ENCODE results near the gene POLDIP2. TPM values are rescaled to one million over a fixed set of nuclear protein-coding genes. Genes with fewer than 3 reads are reported as not detected.

Gene POLDIP2
- total and polyA plus RNA-seq, 2 of the 13 experiments (the other 11 are each of a cell fraction or from before 2014, with no cell fraction given): 85.9 to 114 TPM

DNA sequence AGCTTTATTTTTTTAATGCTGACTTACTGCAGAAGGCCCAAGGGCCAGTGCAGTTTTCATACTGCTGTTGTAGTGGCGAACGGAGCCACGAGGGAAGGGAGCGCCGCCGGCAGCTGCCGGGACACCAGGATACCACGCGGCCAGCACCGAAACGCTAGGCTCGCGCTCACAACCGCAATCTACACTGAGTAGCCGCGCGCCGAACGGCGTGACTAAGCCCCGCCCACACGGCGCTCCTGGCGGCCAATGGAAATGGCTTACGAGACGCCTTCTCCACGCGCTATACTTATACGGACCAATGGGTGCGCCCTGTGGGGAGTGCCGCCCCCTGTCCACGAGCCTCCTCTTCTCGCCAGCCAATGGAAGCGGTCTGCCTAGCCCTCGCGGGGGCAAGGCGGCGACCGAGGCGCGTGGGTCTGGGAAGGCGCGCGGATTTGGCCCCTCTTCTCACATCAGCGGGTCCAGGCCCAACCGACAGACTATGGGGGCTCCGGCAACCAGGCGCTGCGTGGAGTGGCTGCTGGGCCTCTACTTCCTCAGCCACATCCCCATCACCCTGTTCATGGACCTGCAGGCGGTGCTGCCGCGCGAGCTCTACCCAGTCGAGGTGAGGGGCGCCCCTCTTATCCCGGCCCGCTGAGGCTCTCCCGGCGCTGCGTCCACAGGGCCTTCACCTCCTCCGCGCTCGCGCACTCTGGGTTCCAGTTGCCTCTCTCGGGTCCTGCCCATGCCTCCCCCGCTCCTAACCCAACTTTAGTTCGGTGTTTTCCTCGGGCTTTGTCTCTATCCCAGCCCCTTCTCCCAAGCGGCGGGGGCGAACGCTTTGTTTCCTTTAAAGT lies 38.3 kb downstream of the POLDIP2 start, which contains the start of gene TMEM97 (continued):
- TF ChIP-seq, protein P1, sequence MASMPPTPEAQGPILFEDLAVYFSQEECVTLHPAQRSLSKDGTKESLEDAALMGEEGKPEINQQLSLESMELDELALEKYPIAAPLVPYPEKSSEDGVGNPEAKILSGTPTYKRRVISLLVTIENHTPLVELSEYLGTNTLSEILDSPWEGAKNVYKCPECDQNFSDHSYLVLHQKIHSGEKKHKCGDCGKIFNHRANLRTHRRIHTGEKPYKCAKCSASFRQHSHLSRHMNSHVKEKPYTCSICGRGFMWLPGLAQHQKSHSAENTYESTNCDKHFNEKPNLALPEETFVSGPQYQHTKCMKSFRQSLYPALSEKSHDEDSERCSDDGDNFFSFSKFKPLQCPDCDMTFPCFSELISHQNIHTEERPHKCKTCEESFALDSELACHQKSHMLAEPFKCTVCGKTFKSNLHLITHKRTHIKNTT (CRISPR knock-in tag; IDR thresholded peaks at IDR 0.05): no peak
- TF ChIP-seq AGO2 (optimal IDR thresholded peaks at IDR 0.05; ENCODE audit: low read depth, low read length) (peak; percentile 0), PRMT3 (CRISPR knock-in tag; IDR thresholded peaks at IDR 0.05; ENCODE audit: borderline replicate concordance, low read depth) (peak; percentile 25; the same call in 1 of the 2 replicates), ZNF619 (CRISPR knock-in tag; IDR thresholded peaks at IDR 0.05) (no peak), ZNF777 (CRISPR knock-in tag; IDR thresholded peaks at IDR 0.05) (peak; percentile 61), NR2C2 (CRISPR knock-in tag; IDR thresholded peaks at IDR 0.05; ENCODE audit: borderline replicate concordance) (peak; percentile 37; the same call in 1 of the 2 replicates), HOXA7 (CRISPR knock-in tag; IDR thresholded peaks at IDR 0.05) (no peak), HOXA5 (CRISPR knock-in tag; IDR thresholded peaks at IDR 0.05) (peak; percentile 72; the same call in 1 of the 2 replicates), KDM1A (CRISPR knock-in tag; IDR thresholded peaks at IDR 0.05) (no peak), BRD4 (CRISPR knock-in tag; IDR thresholded peaks at IDR 0.05) (peak; percentile 78), PAF1 (CRISPR knock-in tag; IDR thresholded peaks at IDR 0.05) (no peak), ZNF337 (CRISPR knock-in tag; IDR thresholded peaks at IDR 0.05; ENCODE audit: borderline replicate concordance, low read depth) (peak; percentile 24; the same call in 1 of the 2 replicates), TOPORS (CRISPR knock-in tag; IDR thresholded peaks at IDR 0.05) (peak; percentile 90; the same call in 1 of the 2 replicates), ZFYVE20 (CRISPR knock-in tag; IDR thresholded peaks at IDR 0.05; ENCODE audit: borderline replicate concordance, low read depth) (no peak), JARID2 (CRISPR knock-in tag; IDR thresholded peaks at IDR 0.05; ENCODE audit: insufficient replicate concordance) (no peak), ZNF615 (CRISPR knock-in tag; IDR thresholded peaks at IDR 0.05; ENCODE audit: borderline replicate concordance) (no peak), HMG20B (CRISPR knock-in tag; conservative IDR thresholded peaks at IDR 0.05) (peak; percentile 34; the same call in 1 of the 2 replicates), PAX8 (CRISPR knock-in tag; IDR thresholded peaks at IDR 0.05; ENCODE audit: borderline replicate concordance) (peak; percentile 27; the same call in 1 of the 2 replicates), GATAD2A (CRISPR knock-in tag; IDR thresholded peaks at IDR 0.05) (peak; percentile 57; the same call in 1 of the 2 replicates), ZNF557 (CRISPR knock-in tag; IDR thresholded peaks at IDR 0.05) (no peak; the same call in 1 of the 2 replicates)
- TF ChIP-seq, protein P2, sequence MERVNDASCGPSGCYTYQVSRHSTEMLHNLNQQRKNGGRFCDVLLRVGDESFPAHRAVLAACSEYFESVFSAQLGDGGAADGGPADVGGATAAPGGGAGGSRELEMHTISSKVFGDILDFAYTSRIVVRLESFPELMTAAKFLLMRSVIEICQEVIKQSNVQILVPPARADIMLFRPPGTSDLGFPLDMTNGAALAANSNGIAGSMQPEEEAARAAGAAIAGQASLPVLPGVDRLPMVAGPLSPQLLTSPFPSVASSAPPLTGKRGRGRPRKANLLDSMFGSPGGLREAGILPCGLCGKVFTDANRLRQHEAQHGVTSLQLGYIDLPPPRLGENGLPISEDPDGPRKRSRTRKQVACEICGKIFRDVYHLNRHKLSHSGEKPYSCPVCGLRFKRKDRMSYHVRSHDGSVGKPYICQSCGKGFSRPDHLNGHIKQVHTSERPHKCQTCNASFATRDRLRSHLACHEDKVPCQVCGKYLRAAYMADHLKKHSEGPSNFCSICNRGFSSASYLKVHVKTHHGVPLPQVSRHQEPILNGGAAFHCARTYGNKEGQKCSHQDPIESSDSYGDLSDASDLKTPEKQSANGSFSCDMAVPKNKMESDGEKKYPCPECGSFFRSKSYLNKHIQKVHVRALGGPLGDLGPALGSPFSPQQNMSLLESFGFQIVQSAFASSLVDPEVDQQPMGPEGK (CRISPR knock-in tag; IDR thresholded peaks at IDR 0.05): peak; percentile 41; the same call in 1 of the 2 replicates
- TF ChIP-seq, protein P3, sequence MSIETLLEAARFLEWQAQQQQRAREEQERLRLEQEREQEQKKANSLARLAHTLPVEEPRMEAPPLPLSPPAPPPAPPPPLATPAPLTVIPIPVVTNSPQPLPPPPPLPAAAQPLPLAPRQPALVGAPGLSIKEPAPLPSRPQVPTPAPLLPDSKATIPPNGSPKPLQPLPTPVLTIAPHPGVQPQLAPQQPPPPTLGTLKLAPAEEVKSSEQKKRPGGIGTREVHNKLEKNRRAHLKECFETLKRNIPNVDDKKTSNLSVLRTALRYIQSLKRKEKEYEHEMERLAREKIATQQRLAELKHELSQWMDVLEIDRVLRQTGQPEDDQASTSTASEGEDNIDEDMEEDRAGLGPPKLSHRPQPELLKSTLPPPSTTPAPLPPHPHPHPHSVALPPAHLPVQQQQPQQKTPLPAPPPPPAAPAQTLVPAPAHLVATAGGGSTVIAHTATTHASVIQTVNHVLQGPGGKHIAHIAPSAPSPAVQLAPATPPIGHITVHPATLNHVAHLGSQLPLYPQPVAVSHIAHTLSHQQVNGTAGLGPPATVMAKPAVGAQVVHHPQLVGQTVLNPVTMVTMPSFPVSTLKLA (IDR thresholded peaks at IDR 0.05): peak; percentile 63
- TF ChIP-seq, protein P4, sequence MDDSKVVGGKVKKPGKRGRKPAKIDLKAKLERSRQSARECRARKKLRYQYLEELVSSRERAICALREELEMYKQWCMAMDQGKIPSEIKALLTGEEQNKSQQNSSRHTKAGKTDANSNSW (CRISPR knock-in tag; IDR thresholded peaks at IDR 0.05; ENCODE audit: borderline replicate concordance): no peak; the same call in 1 of the 2 replicates
- TF ChIP-seq, protein P5, sequence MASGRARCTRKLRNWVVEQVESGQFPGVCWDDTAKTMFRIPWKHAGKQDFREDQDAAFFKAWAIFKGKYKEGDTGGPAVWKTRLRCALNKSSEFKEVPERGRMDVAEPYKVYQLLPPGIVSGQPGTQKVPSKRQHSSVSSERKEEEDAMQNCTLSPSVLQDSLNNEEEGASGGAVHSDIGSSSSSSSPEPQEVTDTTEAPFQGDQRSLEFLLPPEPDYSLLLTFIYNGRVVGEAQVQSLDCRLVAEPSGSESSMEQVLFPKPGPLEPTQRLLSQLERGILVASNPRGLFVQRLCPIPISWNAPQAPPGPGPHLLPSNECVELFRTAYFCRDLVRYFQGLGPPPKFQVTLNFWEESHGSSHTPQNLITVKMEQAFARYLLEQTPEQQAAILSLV (CRISPR knock-in tag; IDR thresholded peaks at IDR 0.05; ENCODE audit: borderline replicate concordance): peak; percentile 55
